CD14-positive monocyte (primary cell): ENCODE results near the gene CMC2. TPM values are rescaled to one million over a fixed set of nuclear protein-coding genes. Genes with fewer than 3 reads are reported as not detected.

Experiments used
- DNase-seq, 3 donors: peaks; one replicate each; pipeline ENCODE4 v3.0.0-alpha.2; 2011 to 2022
- H2AFZ ChIP-seq: 2 replicates; pipeline ENCODE4 v1.6.0; 2012; ENCODE audit warnings: mild to moderate bottlenecking, low read depth, low read length, inconsistent platforms; ENCODE audit not compliant: insufficient read depth, poor library complexity, severe bottlenecking
- H3K27ac ChIP-seq, 2 donors: 1 replicate in 1 of 2; 2 replicates in 1 of 2; pipeline ENCODE4 v1.5.1; 2012 to 2013; ENCODE audit warnings: low read length in 2 of 2, control low read depth in 1 of 2, inconsistent platforms in 1 of 2, low read depth in 1 of 2, mild to moderate bottlenecking in 1 of 2
- H3K27me3 ChIP-seq, 2 donors: one replicate each; pipeline versions ENCODE4 v1.6.0 to v1.6.1; 2011 to 2013; ENCODE audit warnings: low read length in 2 of 2; ENCODE audit not compliant: control insufficient read depth in 2 of 2, insufficient read depth in 2 of 2
- H3K36me3 ChIP-seq, 2 donors: replicated peaks in 1 of 2; 1 replicate in 1 of 2; 2 replicates in 1 of 2; pipeline versions ENCODE4 v1.5.1 to v1.6.1; 2012 to 2013; ENCODE audit warnings: low read length in 2 of 2, control low read depth in 1 of 2, inconsistent platforms in 1 of 2, mild to moderate bottlenecking in 1 of 2; ENCODE audit not compliant: insufficient read depth in 2 of 2, control insufficient read depth in 1 of 2
- H3K4me1 ChIP-seq, 2 donors: 1 replicate in 1 of 2; 2 replicates in 1 of 2; pipeline versions ENCODE4 v1.5.1 to v1.6.1; 2012 to 2013; ENCODE audit warnings: low read length in 2 of 2, control low read depth in 1 of 2, inconsistent platforms in 1 of 2, mild to moderate bottlenecking in 1 of 2, moderate library complexity in 1 of 2; ENCODE audit not compliant: insufficient read depth in 2 of 2, control insufficient read depth in 1 of 2
- H3K4me2 ChIP-seq: replicated peaks from 2 replicates; pipeline ENCODE3; 2012; ENCODE audit warnings: low read length, moderate library complexity, mild to moderate bottlenecking; ENCODE audit not compliant: poor library complexity, severe bottlenecking; ENCODE audit errors: extremely low read depth
- H3K4me3 ChIP-seq, 3 experiments: fragments of 200-600 bp in 1 of 3; sonication (generic) in 1 of 3; replicated peaks in 1 of 3; 1 replicate in 2 of 3; 2 replicates in 1 of 3; pipeline ENCODE4 v1.5.1; 2011 to 2013; ENCODE audit warnings: low read length in 3 of 3, mild to moderate bottlenecking in 3 of 3, control low read depth in 2 of 3, low read depth in 2 of 3, inconsistent platforms in 1 of 3, moderate library complexity in 1 of 3
- H3K79me2 ChIP-seq: 2 replicates; pipeline ENCODE4 v1.6.0; 2012; ENCODE audit warnings: mild to moderate bottlenecking, control low read depth, inconsistent platforms, low read length, moderate library complexity; ENCODE audit not compliant: insufficient read depth
- H3K9ac ChIP-seq: 2 replicates; pipeline ENCODE4 v1.6.0; 2017; ENCODE audit warnings: low read length, mild to moderate bottlenecking; ENCODE audit not compliant: insufficient read depth, poor library complexity, severe bottlenecking
- H3K9me3 ChIP-seq, 2 donors: replicated peaks in 1 of 2; 1 replicate in 1 of 2; 2 replicates in 1 of 2; pipeline versions ENCODE4 v1.5.1 to v1.6.1; 2012 to 2013; ENCODE audit warnings: low read length in 2 of 2, control low read depth in 1 of 2; ENCODE audit not compliant: control insufficient read depth in 1 of 2, insufficient read depth in 1 of 2
- H4K20me1 ChIP-seq: 2 replicates; pipeline ENCODE4 v1.6.0; 2012; ENCODE audit warnings: mild to moderate bottlenecking, low read length, control low read depth, moderate library complexity; ENCODE audit not compliant: insufficient read depth
- H3K27ac Mint-ChIP-seq, 7 donors: one replicate each; pipeline ENCODE4 v1.8.0; 2020; ENCODE audit warnings: mild to moderate bottlenecking in 7 of 7, mixed read lengths in 7 of 7, moderate library complexity in 6 of 7, inconsistent platforms in 2 of 7
- H3K27me3 Mint-ChIP-seq, 3 donors: one replicate each; pipeline ENCODE4 v1.8.0; 2021 to 2022; ENCODE audit warnings: low read depth in 3 of 3, mild to moderate bottlenecking in 3 of 3, mixed read lengths in 3 of 3, moderate library complexity in 3 of 3, inconsistent platforms in 1 of 3
- H3K36me3 Mint-ChIP-seq, 2 donors: one replicate each; pipeline ENCODE4 v1.8.0; 2020; ENCODE audit warnings: mixed read lengths in 2 of 2, inconsistent platforms in 1 of 2, mild to moderate bottlenecking in 1 of 2
- H3K4me1 Mint-ChIP-seq: one replicate; pipeline ENCODE4 v1.8.0; 2020; ENCODE audit warnings: mild to moderate bottlenecking, mixed read lengths
- H3K4me3 Mint-ChIP-seq, 2 donors: one replicate each; pipeline ENCODE4 v1.8.0; 2020; ENCODE audit warnings: mild to moderate bottlenecking in 2 of 2, mixed read lengths in 2 of 2, moderate library complexity in 1 of 2
- H3K9me3 Mint-ChIP-seq, 7 donors: one replicate each; pipeline ENCODE4 v1.8.0; 2020 to 2022; ENCODE audit warnings: mixed read lengths in 7 of 7, mild to moderate bottlenecking in 6 of 7, moderate library complexity in 6 of 7, inconsistent platforms in 2 of 7
- CTCF ChIP-seq: fragments of 200-600 bp; IDR thresholded peaks from one replicate; pipeline ENCODE4 v1.8.0; 2022; ENCODE audit warnings: antibody characterized with exemption, mild to moderate bottlenecking
- WGBS: methylation state at CpG from one replicate; pipeline ENCODE4 v1.1.5; 2013; ENCODE audit warnings: missing lambda C conversion rate; ENCODE audit not compliant: insufficient coverage; 5-methylcytosine and 5-hydroxymethylcytosine counted together
- intact Hi-C, 2 donors: fragments of 100-400 bp; cut with micrococcal nuclease; formaldehyde crosslinking; loops; one replicate each; pipeline versions ENCODE4 v1.15.0 to v1.15.1; 2023
- polyA plus RNA-seq, 3 donors: library from polyadenylated mRNA; depleted of rRNA in 1 of 3; unstranded in 2 of 3; stranded (reverse) in 1 of 3; fragments of 300-500 nt in 2 of 3; fragments of >200 nt in 1 of 3; fragmentation: Illumina TruSeq in 2 of 3; gene quantifications; 1 replicate in 2 of 3; 2 replicates in 1 of 3; pipeline ENCODE4 v1.2.3, GENCODE V29; 2012 to 2021

The CMC2 gene
- polyA plus RNA-seq, 3 donors: 55.3 to 79.5 (median 70.7) TPM

GRCh38 chr16:80989801-80990200, 16.9 kb downstream of the CMC2 start:
- 100% methylated on average over 1 of the region's 2 CpGs for WGBS
- Histone ChIP-seq H3K4me3 (no peak overlapping the region), H3K36me3 (peaks cover 15 to 40% of the 10 kb centered on the region in 2 donors), H4K20me1 (no peaks in the 10 kb centered on the region), H3K4me2 (no peak overlapping the region), H3K9ac (no peak overlapping the region), H3K27ac (no peak overlapping the region), H3K4me1 (no peaks in the 10 kb centered on the region), H3K27me3 (no peaks in the 10 kb centered on the region), H2AFZ (no peak overlapping the region), H3K79me2 (peaks cover 42% of the 10 kb centered on the region), H3K9me3 (no peaks in the 10 kb centered on the region)
- TF ChIP-seq CTCF: no peak
- Mint-ChIP-seq H3K27ac (no peak overlapping the region), H3K9me3 (no peaks in the 10 kb centered on the region), H3K4me1 (peaks cover 3% of the 10 kb centered on the region), H3K36me3 (peaks cover 47 to 63% of the 10 kb centered on the region in 2 donors), H3K27me3 (peaks cover 0 to 1% (median 0%) of the 10 kb centered on the region in 3 donors), H3K4me3 (no peak overlapping the region)
- no peak for DNase-seq
- intact Hi-C loops: no loop called here

- H3K4me1 ChIP-seq: no peaks in the 10 kb centered on the region
- H3K79me2 ChIP-seq: peaks cover 34% of the 10 kb centered on the region
- H3K4me3 Mint-ChIP-seq: no peak overlapping the region
These were observed 17.9 kb downstream of the CMC2 start for GRCh38 chr16:80988756-80989155.

More at GRCh38 chr16:80988756-80989155, 17.9 kb downstream of the CMC2 start:
- 80% methylated on average over 1 of the region's 7 CpGs for WGBS
- no peak for TF ChIP-seq CTCF
- H3K4me2 ChIP-seq: no peak overlapping the region
- no peak overlapping the region for H3K27ac ChIP-seq
- H3K27me3 ChIP-seq: no peaks in the 10 kb centered on the region
- Mint-ChIP-seq H3K27ac (no peak overlapping the region), H3K36me3 (peaks cover 45 to 59% of the 10 kb centered on the region in 2 donors), H3K27me3 (peaks cover 0 to 1% (median 0%) of the 10 kb centered on the region in 3 donors), H3K9me3 (no peaks in the 10 kb centered on the region), H3K4me1 (peaks cover 3% of the 10 kb centered on the region)
- DNase-seq: no peak
- no peaks in the 10 kb centered on the region for H3K9me3 ChIP-seq
- peaks cover 15 to 39% of the 10 kb centered on the region in 2 donors for H3K36me3 ChIP-seq
- no peak overlapping the region for H2AFZ ChIP-seq
- H3K9ac ChIP-seq: no peak overlapping the region
- no peaks in the 10 kb centered on the region for H4K20me1 ChIP-seq
- H3K4me3 ChIP-seq: no peak overlapping the region
- intact Hi-C loops: no loop called here
